NCI-H187 treated with DMSO at 0.1 percent for 48 hours (cell line): ENCODE results near the gene JMJD1C.

Source experiments
- DNase-seq: peaks from one replicate; lab custom pipeline; 2025; lab: John Stamatoyannopoulos, UW

The JMJD1C gene

GRCh38 chr10:63128443-63128842 lies 337.3 kb downstream of the JMJD1C start:
- no peak for DNase-seq

GRCh38 chr10:63125459-63125858 lies 340.3 kb downstream of the JMJD1C start:
- DNase-seq, result no peak

- DNase-seq, result no peak
Observed at GRCh38 chr10:63123727-63124362, 341.9 kb downstream of the JMJD1C start.

- DNase-seq, result no peak
Observed at GRCh38 chr10:63120554-63120953, 345.2 kb downstream of the JMJD1C start.

GRCh38 chr10:63119041-63119440 lies 346.7 kb downstream of the JMJD1C start:
- DNase-seq, result no peak
